Measurements from ENCODE around the gene ABTB2. TPM values are rescaled to one million over a fixed set of nuclear protein-coding genes. Genes with fewer than 3 reads are reported as not detected.
"Not testable (repeated sequence)": the region's sequence is repeated elsewhere in the genome, so short reads cannot be mapped to it uniquely, and the experiment has no call there.

Gene ABTB2
- total RNA-seq, 2 donors from 2014 or later = 2.1 to 4.3 TPM

- 82 to 96% methylated on average over 2 of the region's 2 CpGs for WGBS, 2 donors
- H3K4me3 ChIP-seq = no peak overlapping the region
- no peaks in the 10 kb centered on the region for H3K36me3 ChIP-seq (replicated peaks in 1 of 2; ENCODE audit: insufficient read depth in 1 of 2, low read depth in 2 of 2)
- TF ChIP-seq, protein P1, sequence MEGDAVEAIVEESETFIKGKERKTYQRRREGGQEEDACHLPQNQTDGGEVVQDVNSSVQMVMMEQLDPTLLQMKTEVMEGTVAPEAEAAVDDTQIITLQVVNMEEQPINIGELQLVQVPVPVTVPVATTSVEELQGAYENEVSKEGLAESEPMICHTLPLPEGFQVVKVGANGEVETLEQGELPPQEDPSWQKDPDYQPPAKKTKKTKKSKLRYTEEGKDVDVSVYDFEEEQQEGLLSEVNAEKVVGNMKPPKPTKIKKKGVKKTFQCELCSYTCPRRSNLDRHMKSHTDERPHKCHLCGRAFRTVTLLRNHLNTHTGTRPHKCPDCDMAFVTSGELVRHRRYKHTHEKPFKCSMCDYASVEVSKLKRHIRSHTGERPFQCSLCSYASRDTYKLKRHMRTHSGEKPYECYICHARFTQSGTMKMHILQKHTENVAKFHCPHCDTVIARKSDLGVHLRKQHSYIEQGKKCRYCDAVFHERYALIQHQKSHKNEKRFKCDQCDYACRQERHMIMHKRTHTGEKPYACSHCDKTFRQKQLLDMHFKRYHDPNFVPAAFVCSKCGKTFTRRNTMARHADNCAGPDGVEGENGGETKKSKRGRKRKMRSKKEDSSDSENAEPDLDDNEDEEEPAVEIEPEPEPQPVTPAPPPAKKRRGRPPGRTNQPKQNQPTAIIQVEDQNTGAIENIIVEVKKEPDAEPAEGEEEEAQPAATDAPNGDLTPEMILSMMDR (IDR thresholded peaks at IDR 0.05) = no peak
- no peak for TF ChIP-seq POLR2A (IDR thresholded peaks at IDR 0.05)
- ATAC-seq = no peak
- intact Hi-C loops (cut with DNase I) = no loop called here
- no peak overlapping the region for H3K27ac ChIP-seq
- H3K27me3 ChIP-seq = no peaks in the 10 kb centered on the region
- H3K4me1 ChIP-seq = no peaks in the 10 kb centered on the region
- no peaks in the 10 kb centered on the region for H3K9me3 ChIP-seq
- DNase-seq = no peak
Observed at GRCh38 chr11:34182425-34182824, 175.4 kb downstream of the ABTB2 start.

- Histone ChIP-seq H3K36me3 (replicated peaks in 1 of 2; ENCODE audit: insufficient read depth in 1 of 2, low read depth in 2 of 2) (no peaks in the 10 kb centered on the region), H3K4me1 (no peaks in the 10 kb centered on the region), H3K4me3 (no peak overlapping the region), H3K9me3 (no peaks in the 10 kb centered on the region), H3K27me3 (no peaks in the 10 kb centered on the region), H3K27ac (no peak overlapping the region)
- intact Hi-C loops (cut with DNase I) = no loop called here
- no peak for ATAC-seq
- no peak for DNase-seq
- 87 to 97% methylated on average over 5 to 8 of the region's 8 CpGs for WGBS, 2 donors
- TF ChIP-seq, protein P1 (IDR thresholded peaks at IDR 0.05) = no peak
Observed at GRCh38 chr11:34181856-34182405, 175.9 kb downstream of the ABTB2 start.

GRCh38 chr11:34181251-34181650 is 176.6 kb downstream of the ABTB2 start:
- H3K4me3 ChIP-seq = no peak overlapping the region
- H3K4me1 ChIP-seq = no peaks in the 10 kb centered on the region
- TF ChIP-seq POLR2A (IDR thresholded peaks at IDR 0.05) = no peak
- TF ChIP-seq, protein P1 (IDR thresholded peaks at IDR 0.05) = no peak
- H3K9me3 ChIP-seq = no peaks in the 10 kb centered on the region
- H3K27ac ChIP-seq = no peak overlapping the region
- DNase-seq = no peak
- H3K36me3 ChIP-seq (replicated peaks in 1 of 2; ENCODE audit: insufficient read depth in 1 of 2, low read depth in 2 of 2) = no peaks in the 10 kb centered on the region
- WGBS, 2 donors = 71 to 82% methylated on average over 1 to 5 of the region's 5 CpGs
- no peaks in the 10 kb centered on the region for H3K27me3 ChIP-seq
- no peak for ATAC-seq
- intact Hi-C loops (cut with DNase I) = no loop called here

GRCh38 chr11:34180814-34181165 is 177.0 kb downstream of the ABTB2 start:
- 70 to 86% methylated on average over 5 of the region's 5 CpGs for WGBS, 2 donors
- ATAC-seq; H3K4me3 ChIP-seq; H3K27ac ChIP-seq; intact Hi-C loops (cut with DNase I); H3K36me3 ChIP-seq (replicated peaks in 1 of 2; ENCODE audit: insufficient read depth in 1 of 2, low read depth in 2 of 2); H3K4me1 ChIP-seq; H3K27me3 ChIP-seq; DNase-seq; H3K9me3 ChIP-seq: not testable (repeated sequence)

GRCh38 chr11:34180040-34180813 is 177.6 kb downstream of the ABTB2 start:
- ATAC-seq = no peak
- H3K4me3 ChIP-seq = no peak overlapping the region
- intact Hi-C loops (cut with DNase I) = no loop called here
- H3K27ac ChIP-seq = no peak overlapping the region
- DNase-seq = no peak
- no peak for TF ChIP-seq POLR2A (IDR thresholded peaks at IDR 0.05)
- TF ChIP-seq, protein P1 (IDR thresholded peaks at IDR 0.05) = no peak
- no peaks in the 10 kb centered on the region for H3K9me3 ChIP-seq
- 74 to 81% methylated on average over 6 of the region's 6 CpGs for WGBS, 2 donors
- no peaks in the 10 kb centered on the region for H3K4me1 ChIP-seq
- H3K27me3 ChIP-seq = no peaks in the 10 kb centered on the region
- no peaks in the 10 kb centered on the region for H3K36me3 ChIP-seq (replicated peaks in 1 of 2; ENCODE audit: insufficient read depth in 1 of 2, low read depth in 2 of 2)

All from body of pancreas (tissue), 4 donors.